IMR-90 (cell line): ENCODE data around the gene RRP8.

ENCODE experiments used
- POLR2A ChIP-seq: IDR thresholded peaks from 2 replicates; pipeline ENCODE4 v1.6.1; 2012; ENCODE audit warnings: mild to moderate bottlenecking, low read depth, low read length
- RAD21 ChIP-seq: IDR thresholded peaks from 2 replicates; pipeline ENCODE4 v1.6.1; 2012; ENCODE audit warnings: low read length, improper control_type of control experiment
- RFX5 ChIP-seq: IDR thresholded peaks from 2 replicates; pipeline ENCODE4 v1.8.0; 2012; ENCODE audit warnings: low read depth, mild to moderate bottlenecking, low read length, moderate library complexity
- TF ChIP-seq, protein P1 (sequence below): conservative IDR thresholded peaks from 2 replicates; pipeline ENCODE4 v1.5.1; 2012; ENCODE audit warnings: mild to moderate bottlenecking, low read depth, low read length, improper control_type of control experiment

DNA sequence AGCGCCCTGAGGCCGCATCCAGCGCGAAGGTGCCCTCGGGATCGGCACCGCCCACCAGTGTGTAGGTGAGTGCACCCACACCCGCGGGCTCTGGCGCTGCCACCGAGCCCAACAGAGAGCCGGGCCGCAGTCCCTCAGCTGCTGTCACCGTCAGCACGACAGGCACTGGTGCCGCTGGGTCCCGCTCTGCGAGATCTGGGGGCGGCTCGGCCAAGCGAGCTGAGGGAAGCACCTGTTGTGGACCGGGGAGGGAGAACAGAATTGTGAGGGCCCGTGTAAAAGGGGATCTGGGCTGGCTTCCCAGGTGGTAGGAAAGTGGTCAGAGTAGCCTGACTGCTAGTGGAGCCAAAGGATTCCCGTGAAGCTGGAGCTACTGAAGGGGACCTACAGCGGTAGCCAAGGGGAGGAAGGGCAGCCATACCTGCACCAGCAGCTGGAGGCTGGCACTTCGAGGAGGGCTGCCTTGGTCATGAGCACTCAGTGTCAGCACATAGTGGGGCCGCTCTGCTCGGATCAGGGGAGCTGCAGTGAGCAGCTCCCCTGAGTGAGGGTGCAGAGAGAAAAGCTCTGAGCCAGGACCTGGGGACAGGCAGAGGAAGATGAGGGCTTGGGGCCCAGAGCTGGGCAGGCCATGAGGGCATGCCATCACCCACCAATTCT lies 27.3 kb upstream of the RRP8 start:
- TF ChIP-seq, protein P1, sequence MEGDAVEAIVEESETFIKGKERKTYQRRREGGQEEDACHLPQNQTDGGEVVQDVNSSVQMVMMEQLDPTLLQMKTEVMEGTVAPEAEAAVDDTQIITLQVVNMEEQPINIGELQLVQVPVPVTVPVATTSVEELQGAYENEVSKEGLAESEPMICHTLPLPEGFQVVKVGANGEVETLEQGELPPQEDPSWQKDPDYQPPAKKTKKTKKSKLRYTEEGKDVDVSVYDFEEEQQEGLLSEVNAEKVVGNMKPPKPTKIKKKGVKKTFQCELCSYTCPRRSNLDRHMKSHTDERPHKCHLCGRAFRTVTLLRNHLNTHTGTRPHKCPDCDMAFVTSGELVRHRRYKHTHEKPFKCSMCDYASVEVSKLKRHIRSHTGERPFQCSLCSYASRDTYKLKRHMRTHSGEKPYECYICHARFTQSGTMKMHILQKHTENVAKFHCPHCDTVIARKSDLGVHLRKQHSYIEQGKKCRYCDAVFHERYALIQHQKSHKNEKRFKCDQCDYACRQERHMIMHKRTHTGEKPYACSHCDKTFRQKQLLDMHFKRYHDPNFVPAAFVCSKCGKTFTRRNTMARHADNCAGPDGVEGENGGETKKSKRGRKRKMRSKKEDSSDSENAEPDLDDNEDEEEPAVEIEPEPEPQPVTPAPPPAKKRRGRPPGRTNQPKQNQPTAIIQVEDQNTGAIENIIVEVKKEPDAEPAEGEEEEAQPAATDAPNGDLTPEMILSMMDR = no peak
- TF ChIP-seq POLR2A = no peak
- TF ChIP-seq RAD21 = no peak
- no peak for TF ChIP-seq RFX5
